ENCODE data around the gene LRBA. TPM values are rescaled to one million over a fixed set of nuclear protein-coding genes. Genes with fewer than 3 reads are reported as not detected.

LRBA gene
- total RNA-seq, 3 donors from 2014 or later, result 26.9 to 138 (median 93.7) TPM

DNA sequence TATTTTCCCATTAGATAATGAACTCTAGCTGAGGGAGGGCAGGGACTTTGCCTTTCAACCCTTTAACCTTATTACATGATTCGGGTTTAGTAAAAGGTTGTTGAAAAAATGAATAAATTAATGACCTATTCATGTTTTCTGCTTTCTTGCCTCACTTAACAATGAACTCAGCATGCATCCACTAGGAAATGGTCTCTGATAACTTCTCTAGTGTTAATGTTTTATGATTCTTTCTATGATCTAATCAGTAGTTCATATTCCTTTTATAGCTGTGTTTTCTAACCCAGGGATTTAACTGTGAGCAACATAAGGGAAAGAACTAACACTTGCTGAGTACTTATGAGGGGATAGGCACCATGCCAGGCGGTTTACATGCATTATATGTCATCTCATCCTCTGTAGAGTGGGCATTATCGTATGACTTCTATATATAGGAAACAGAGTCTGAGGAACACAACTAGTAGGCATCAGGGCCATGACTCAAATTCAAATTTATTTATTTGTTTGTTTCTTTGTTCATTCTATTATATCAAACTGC is 669.8 kb downstream of the LRBA start:
- intact Hi-C loops (cut with DNase I; ENCODE audit: low total_unique reads), result no loop called here
- TF ChIP-seq POLR2AphosphoS5 (IDR thresholded peaks at IDR 0.05), result no peak

GRCh38 chr4:150343796-150344195 is 671.3 kb downstream of the LRBA start:
- Histone ChIP-seq H3K4me3 (no peak overlapping the region), H3K27me3 (no peaks in the 10 kb centered on the region), H3K36me3 (no peaks in the 10 kb centered on the region), H3K27ac (no peak overlapping the region), H3K4me1 (no peaks in the 10 kb centered on the region), H3K9me3 (no peaks in the 10 kb centered on the region)
- intact Hi-C loops (cut with DNase I; ENCODE audit: low total_unique reads), result no loop called here
- no peak for TF ChIP-seq POLR2A (IDR thresholded peaks at IDR 0.05)
- TF ChIP-seq CTCF (IDR thresholded peaks at IDR 0.05), result no peak
- TF ChIP-seq POLR2AphosphoS5 (IDR thresholded peaks at IDR 0.05), result no peak
- DNase-seq (ENCODE audit: low spot score in 2 of 2), result no peak

More for the DNA sequence above, 669.8 kb downstream of the LRBA start:
- DNase-seq (ENCODE audit: low spot score in 2 of 2), result no peak
- H3K36me3 ChIP-seq, result no peaks in the 10 kb centered on the region
- H3K9me3 ChIP-seq, result no peaks in the 10 kb centered on the region
- H3K27ac ChIP-seq, result no peak overlapping the region
- H3K4me3 ChIP-seq, result no peak overlapping the region
- H3K4me1 ChIP-seq, result no peaks in the 10 kb centered on the region
- H3K27me3 ChIP-seq, result no peaks in the 10 kb centered on the region

GRCh38 chr4:150342945-150343344 is 672.1 kb downstream of the LRBA start:
- intact Hi-C loops (cut with DNase I; ENCODE audit: low total_unique reads), result no loop called here
- H3K27ac ChIP-seq, result no peak overlapping the region
- H3K4me3 ChIP-seq, result no peak overlapping the region
- H3K36me3 ChIP-seq, result no peaks in the 10 kb centered on the region
- no peak for TF ChIP-seq POLR2AphosphoS5 (IDR thresholded peaks at IDR 0.05)
- TF ChIP-seq POLR2A (IDR thresholded peaks at IDR 0.05), result no peak
- TF ChIP-seq CTCF (IDR thresholded peaks at IDR 0.05), result no peak
- no peaks in the 10 kb centered on the region for H3K27me3 ChIP-seq
- H3K4me1 ChIP-seq, result no peaks in the 10 kb centered on the region
- H3K9me3 ChIP-seq, result no peaks in the 10 kb centered on the region
- no peak for DNase-seq (ENCODE audit: low spot score in 2 of 2)

DNA sequence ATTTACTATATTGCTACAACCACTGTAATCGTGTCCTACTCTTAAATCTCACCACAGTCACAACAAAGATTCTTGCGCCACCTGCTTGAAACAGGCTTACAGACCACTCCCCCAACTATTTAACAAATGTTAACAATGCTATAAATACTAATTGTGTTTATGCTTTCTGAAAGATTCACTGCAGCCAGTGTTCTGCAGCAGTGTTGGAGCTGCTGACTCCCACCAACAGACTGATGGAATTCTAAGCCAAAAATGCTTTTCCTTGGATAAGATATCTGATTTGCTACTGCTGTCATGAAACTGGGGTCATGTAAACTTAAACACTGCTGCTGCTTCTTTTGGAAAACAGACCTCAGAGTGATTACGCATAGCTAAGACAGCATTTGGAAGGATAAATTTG is 677.4 kb downstream of the LRBA start:
- no peak for TF ChIP-seq POLR2AphosphoS5 (IDR thresholded peaks at IDR 0.05)
- H3K27me3 ChIP-seq, result no peaks in the 10 kb centered on the region

GRCh38 chr4:150336676-150337412 is 678.2 kb downstream of the LRBA start:
- no peak for DNase-seq (ENCODE audit: low spot score in 2 of 2)
- TF ChIP-seq POLR2A (IDR thresholded peaks at IDR 0.05) (no peak), CTCF (IDR thresholded peaks at IDR 0.05) (no peak), POLR2AphosphoS5 (IDR thresholded peaks at IDR 0.05) (no peak)
- Histone ChIP-seq H3K4me1 (no peaks in the 10 kb centered on the region), H3K27ac (no peak overlapping the region), H3K4me3 (no peak overlapping the region), H3K27me3 (no peaks in the 10 kb centered on the region), H3K36me3 (no peaks in the 10 kb centered on the region), H3K9me3 (no peaks in the 10 kb centered on the region)
- intact Hi-C loops (cut with DNase I; ENCODE audit: low total_unique reads), result no loop called here

More for the DNA sequence above, 677.4 kb downstream of the LRBA start:
- Histone ChIP-seq H3K9me3 (no peaks in the 10 kb centered on the region), H3K27ac (no peak overlapping the region), H3K4me1 (no peaks in the 10 kb centered on the region), H3K4me3 (no peak overlapping the region), H3K36me3 (no peaks in the 10 kb centered on the region)
- intact Hi-C loops (cut with DNase I; ENCODE audit: low total_unique reads), result no loop called here
- DNase-seq (ENCODE audit: low spot score in 2 of 2), result no peak

- no peak overlapping the region for H3K27ac ChIP-seq
- no peaks in the 10 kb centered on the region for H3K4me1 ChIP-seq
- H3K27me3 ChIP-seq, result no peaks in the 10 kb centered on the region
- intact Hi-C loops (cut with DNase I; ENCODE audit: low total_unique reads), result no loop called here
- H3K9me3 ChIP-seq, result no peaks in the 10 kb centered on the region
- no peak for TF ChIP-seq POLR2AphosphoS5 (IDR thresholded peaks at IDR 0.05)
- no peak for TF ChIP-seq POLR2A (IDR thresholded peaks at IDR 0.05)
- no peak for TF ChIP-seq CTCF (IDR thresholded peaks at IDR 0.05)
- H3K36me3 ChIP-seq, result no peaks in the 10 kb centered on the region
- no peak overlapping the region for H3K4me3 ChIP-seq
- DNase-seq (ENCODE audit: low spot score in 2 of 2), result no peak
Measured at GRCh38 chr4:150332961-150333360, 682.1 kb downstream of the LRBA start.

Data from breast epithelium (tissue), 4 donors.